ENCODE measurements around the gene GOSR1.
"Not testable (repeated sequence)": the region's sequence is repeated elsewhere in the genome, so short reads cannot be mapped to it uniquely, and the experiment has no call there.

DNA sequence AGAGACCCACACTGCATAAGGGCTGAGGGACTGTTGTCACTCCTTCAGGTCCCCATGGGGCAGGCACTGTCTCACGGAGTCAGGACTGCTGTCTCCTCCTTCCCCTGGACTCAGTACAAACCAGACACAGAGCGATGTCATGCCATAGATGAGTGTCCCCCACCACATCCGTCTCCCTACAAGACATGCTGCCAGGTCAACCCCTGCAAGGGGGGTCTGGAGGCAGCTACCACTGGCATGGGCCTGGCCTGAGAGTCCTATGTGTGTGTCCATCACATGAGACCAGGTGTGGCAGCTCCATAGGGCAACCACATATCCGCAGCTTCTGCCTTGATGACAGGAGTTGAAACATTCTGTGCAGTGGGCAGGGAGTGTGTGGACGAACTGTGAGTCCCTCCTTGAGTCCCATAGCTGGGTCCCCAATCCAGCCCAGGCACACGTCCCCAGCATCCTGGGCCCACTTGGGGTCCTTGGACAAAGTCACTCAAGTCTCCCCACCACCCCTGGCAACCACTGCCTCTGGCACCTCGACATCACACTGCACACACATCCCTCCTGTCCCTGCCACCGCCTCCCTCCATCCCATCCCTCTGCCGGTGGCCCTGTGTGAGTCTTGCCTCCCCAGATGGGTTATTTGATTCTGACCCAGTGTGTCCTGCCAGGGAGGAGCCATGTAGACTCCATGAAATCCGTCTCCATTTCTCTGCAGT is 89.5 kb downstream of the GOSR1 start:
- not testable (repeated sequence) for TF ChIP-seq CTCF (IDR thresholded peaks at IDR 0.05; ENCODE audit: extremely low read depth in 1 of 2, insufficient read depth in 1 of 2, low read depth in 1 of 2, low read length in 2 of 2); EZH2 (IDR thresholded peaks at IDR 0.05; ENCODE audit: borderline replicate concordance, low read depth, low read length, severe bottlenecking); POLR2A (IDR thresholded peaks at IDR 0.05; ENCODE audit: low read depth, low read length); FOS (IDR thresholded peaks at IDR 0.05; ENCODE audit: borderline replicate concordance, insufficient read depth, low read length); JUN (IDR thresholded peaks at IDR 0.05; ENCODE audit: borderline replicate concordance, insufficient read depth, insufficient read length, low read depth); POLR2AphosphoS5 (IDR thresholded peaks at IDR 0.05; ENCODE audit: insufficient read depth, low read depth, low read length); MYC (IDR thresholded peaks at IDR 0.05; ENCODE audit: low read depth, low read length); MAX (IDR thresholded peaks at IDR 0.05; ENCODE audit: insufficient read depth, insufficient read length); GATA2 (IDR thresholded peaks at IDR 0.05; ENCODE audit: insufficient read depth, insufficient read length, low read depth, low read length)
